Endodermal cell (in vitro differentiated cells): ENCODE measurements around the gene MAPK10. TPM values are rescaled to one million over a fixed set of nuclear protein-coding genes. Genes with fewer than 3 reads are reported as not detected.

ENCODE experiments used
- DNase-seq: peaks from one replicate; pipeline ENCODE4 v3.0.0-alpha.2; 2017
- H3K27ac ChIP-seq: 2 replicates; pipeline ENCODE4 v1.5.1; 2013; ENCODE audit warnings: mild to moderate bottlenecking, low read depth, low read length, moderate library complexity
- H3K27me3 ChIP-seq: 2 replicates; pipeline ENCODE4 v1.6.1; 2013; ENCODE audit warnings: mild to moderate bottlenecking, low read length, moderate library complexity; ENCODE audit not compliant: insufficient read depth, control insufficient read depth, poor library complexity, severe bottlenecking
- H3K36me3 ChIP-seq: 2 replicates; pipeline ENCODE4 v1.7.0; 2013; ENCODE audit warnings: mild to moderate bottlenecking, low read length, moderate library complexity; ENCODE audit not compliant: control insufficient read depth, insufficient read depth
- H3K4me1 ChIP-seq: one replicate; pipeline ENCODE4 v1.7.0; 2013; ENCODE audit warnings: low read length; ENCODE audit not compliant: control insufficient read depth, insufficient read depth
- H3K4me3 ChIP-seq: 2 replicates; pipeline ENCODE4 v1.5.1; 2013; ENCODE audit warnings: mild to moderate bottlenecking, low read length, moderate library complexity
- H3K9ac ChIP-seq: 2 replicates; pipeline ENCODE4 v1.6.1; 2013; ENCODE audit warnings: mild to moderate bottlenecking, low read length, moderate library complexity; ENCODE audit not compliant: poor library complexity, severe bottlenecking; ENCODE audit errors: extremely low read depth
- H3K9me3 ChIP-seq: 2 replicates; pipeline ENCODE4 v1.6.1; 2013; ENCODE audit warnings: mild to moderate bottlenecking, low read length, moderate library complexity; ENCODE audit not compliant: control insufficient read depth
- H3K27ac Mint-ChIP-seq: 2 replicates; pipeline ENCODE4 v1.8.0; 2020; ENCODE audit warnings: mixed read lengths
- H3K27me3 Mint-ChIP-seq: 2 replicates; pipeline ENCODE4 v1.8.0; 2021; ENCODE audit warnings: mild to moderate bottlenecking, mixed read lengths; ENCODE audit not compliant: insufficient read depth
- H3K36me3 Mint-ChIP-seq: 2 replicates; pipeline ENCODE4 v1.8.0; 2020; ENCODE audit warnings: low read depth, mixed read lengths
- H3K4me1 Mint-ChIP-seq: 2 replicates; pipeline ENCODE4 v1.8.0; 2020; ENCODE audit warnings: mixed read lengths
- H3K4me3 Mint-ChIP-seq: 2 replicates; pipeline ENCODE4 v1.8.0; 2020; ENCODE audit warnings: mild to moderate bottlenecking, moderate library complexity, mixed read lengths
- H3K9me3 Mint-ChIP-seq: 2 replicates; pipeline ENCODE4 v1.8.0; 2020; ENCODE audit warnings: mild to moderate bottlenecking, mixed read lengths
- CTCF ChIP-seq: fragments of 200-600 bp; sonication (generic); conservative IDR thresholded peaks from 2 replicates; pipeline ENCODE4 v1.5.0; 2021; ENCODE audit warnings: antibody characterized with exemption, mild to moderate bottlenecking
- WGBS, 2 experiments: methylation state at CpG; one replicate each; pipeline versions ENCODE4 v1.1.5 to v1.1.7; 2013; ENCODE audit warnings: missing lambda C conversion rate in 2 of 2, mixed read lengths in 1 of 2; ENCODE audit not compliant: insufficient coverage in 1 of 2, insufficient read length in 1 of 2; 5-methylcytosine and 5-hydroxymethylcytosine counted together
- total RNA-seq, 2 donors: library from RNA; stranded (reverse); fragmentation: NEBNext Ultra II Directional in 1 of 2; extraction: Animal tissue kit (Norgen Biotek cat#: 25700) in 1 of 2; gene quantifications; 2 replicates in 1 of 2; 3 replicates in 1 of 2; pipeline ENCODE4 v1.2.1, GENCODE V29; 2021

MAPK10 gene
- total RNA-seq, 2 donors from 2014 or later = 45.1 to 70.2 TPM

- H3K9me3 ChIP-seq = no peaks in the 10 kb centered on the region
- H3K4me1 ChIP-seq = no peaks in the 10 kb centered on the region
- Mint-ChIP-seq H3K4me1 (peaks cover 10% of the 10 kb centered on the region), H3K9me3 (no peaks in the 10 kb centered on the region), H3K4me3 (no peak overlapping the region), H3K36me3 (peaks cover 2% of the 10 kb centered on the region), H3K27me3 (no peaks in the 10 kb centered on the region), H3K27ac (no peak overlapping the region)
- peaks cover 5% of the 10 kb centered on the region for H3K36me3 ChIP-seq
- WGBS, 2 experiments = 100% methylated on average over 1 to 4 of the region's 4 CpGs
- H3K27ac ChIP-seq = no peak overlapping the region
- DNase-seq = no peak
- H3K9ac ChIP-seq = no peak overlapping the region
- TF ChIP-seq CTCF = no peak
- H3K4me3 ChIP-seq = no peak overlapping the region
- H3K27me3 ChIP-seq = no peaks in the 10 kb centered on the region
Observed at GRCh38 chr4:86159216-86159615, 200.6 kb downstream of the MAPK10 start.

GRCh38 chr4:86156531-86156930 is 203.3 kb downstream of the MAPK10 start:
- 60 to 91% methylated on average over 1 to 2 of the region's 2 CpGs for WGBS, 2 experiments
- no peaks in the 10 kb centered on the region for H3K27me3 ChIP-seq
- H3K9me3 Mint-ChIP-seq = no peaks in the 10 kb centered on the region
- no peaks in the 10 kb centered on the region for H3K4me1 ChIP-seq
- DNase-seq = no peak
- peak overlapping the region; percentile 34 for H3K27ac ChIP-seq
- H3K4me3 Mint-ChIP-seq = no peak overlapping the region
- no peak overlapping the region for H3K9ac ChIP-seq
- H3K27ac Mint-ChIP-seq = peak overlapping the region; percentile 25
- peaks cover 8% of the 10 kb centered on the region for H3K4me1 Mint-ChIP-seq
- no peak for TF ChIP-seq CTCF
- no peak overlapping the region for H3K4me3 ChIP-seq
- no peaks in the 10 kb centered on the region for H3K27me3 Mint-ChIP-seq
- no peaks in the 10 kb centered on the region for H3K9me3 ChIP-seq
- H3K36me3 Mint-ChIP-seq = peaks cover 2% of the 10 kb centered on the region
- H3K36me3 ChIP-seq = peaks cover 5% of the 10 kb centered on the region

- no peak overlapping the region for H3K4me3 ChIP-seq
- TF ChIP-seq CTCF = no peak
- H3K4me1 ChIP-seq = no peaks in the 10 kb centered on the region
- no peaks in the 10 kb centered on the region for H3K9me3 ChIP-seq
- no peak for DNase-seq
- H3K27ac ChIP-seq = no peak overlapping the region
- H3K9ac ChIP-seq = no peak overlapping the region
- no peaks in the 10 kb centered on the region for H3K27me3 ChIP-seq
- 100% methylated on average over 1 to 4 of the region's 4 CpGs for WGBS, 2 experiments
- peaks cover 5% of the 10 kb centered on the region for H3K36me3 ChIP-seq
- H3K27ac Mint-ChIP-seq = no peak overlapping the region
- H3K4me1 Mint-ChIP-seq = peaks cover 3% of the 10 kb centered on the region
- no peak overlapping the region for H3K4me3 Mint-ChIP-seq
- H3K27me3 Mint-ChIP-seq = no peaks in the 10 kb centered on the region
- H3K36me3 Mint-ChIP-seq = peaks cover 4% of the 10 kb centered on the region
- no peaks in the 10 kb centered on the region for H3K9me3 Mint-ChIP-seq
Observed at GRCh38 chr4:86155766-86156165, 204.1 kb downstream of the MAPK10 start.
